ENCODE data around the gene KIF3A.

- TF ChIP-seq CTCF (IDR thresholded peaks at IDR 0.05; ENCODE audit: low read length) = no peak
- no peak for TF ChIP-seq EZH2 (optimal IDR thresholded peaks at IDR 0.05; ENCODE audit: low read depth, low read length)
- TF ChIP-seq EZH2phosphoT487 (IDR thresholded peaks at IDR 0.05; ENCODE audit: low read length) = no peak
Observed at GRCh38 chr5:132760601-132761317, 23.4 kb upstream of the KIF3A start.

Measured in MM.1S (cell line).